ENCODE results near the gene LRRC25. TPM values are rescaled to one million over a fixed set of nuclear protein-coding genes. Genes with fewer than 3 reads are reported as not detected.

LRRC25 gene
- total RNA-seq, 1 experiment from 2014 or later: 0.31 TPM

DNA sequence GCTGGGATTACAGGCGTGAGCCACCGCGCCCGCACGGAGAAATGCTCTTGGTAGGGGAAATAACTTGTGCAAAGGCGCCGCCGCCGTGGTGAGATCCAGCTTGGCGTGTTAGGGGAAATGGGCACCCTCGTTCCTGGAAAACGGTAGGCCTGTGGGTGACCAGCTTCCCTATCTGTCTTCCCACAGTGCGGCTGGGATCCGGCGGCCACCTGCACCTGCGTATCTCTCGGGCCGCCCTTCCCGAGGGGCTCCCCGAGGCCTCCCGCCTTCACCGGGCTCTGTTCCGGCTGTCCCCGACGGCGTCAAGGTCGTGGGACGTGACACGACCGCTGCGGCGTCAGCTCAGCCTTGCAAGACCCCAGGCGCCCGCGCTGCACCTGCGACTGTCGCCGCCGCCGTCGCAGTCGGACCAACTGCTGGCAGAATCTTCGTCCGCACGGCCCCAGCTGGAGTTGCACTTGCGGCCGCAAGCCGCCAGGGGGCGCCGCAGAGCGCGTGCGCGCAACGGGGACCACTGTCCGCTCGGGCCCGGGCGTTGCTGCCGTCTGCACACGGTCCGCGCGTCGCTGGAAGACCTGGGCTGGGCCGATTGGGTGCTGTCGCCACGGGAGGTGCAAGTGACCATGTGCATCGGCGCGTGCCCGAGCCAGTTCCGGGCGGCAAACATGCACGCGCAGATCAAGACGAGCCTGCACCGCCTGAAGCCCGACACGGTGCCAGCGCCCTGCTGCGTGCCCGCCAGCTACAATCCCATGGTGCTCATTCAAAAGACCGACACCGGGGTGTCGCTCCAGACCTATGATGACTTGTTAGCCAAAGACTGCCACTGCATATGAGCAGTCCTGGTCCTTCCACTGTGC is 9.1 kb downstream of the LRRC25 start:
- CTCF ChIA-PET: interaction anchor here (0.6 to 6.1 kb wide), 50 partner anchors 8 to 1270 kb away, joined by 3 to 106 read pairs (median 6); partner anchors contain the start of genes IQCN, JUND, LRRC25 and LSM4
- peaks cover 29% of the 10 kb centered on the region for H3K4me1 Mint-ChIP-seq
- peak; percentile 28; the same call in 1 of the 2 replicates for TF ChIP-seq SP1 (CRISPR knock-in tag; conservative IDR thresholded peaks at IDR 0.05)
- TF ChIP-seq, protein P1, sequence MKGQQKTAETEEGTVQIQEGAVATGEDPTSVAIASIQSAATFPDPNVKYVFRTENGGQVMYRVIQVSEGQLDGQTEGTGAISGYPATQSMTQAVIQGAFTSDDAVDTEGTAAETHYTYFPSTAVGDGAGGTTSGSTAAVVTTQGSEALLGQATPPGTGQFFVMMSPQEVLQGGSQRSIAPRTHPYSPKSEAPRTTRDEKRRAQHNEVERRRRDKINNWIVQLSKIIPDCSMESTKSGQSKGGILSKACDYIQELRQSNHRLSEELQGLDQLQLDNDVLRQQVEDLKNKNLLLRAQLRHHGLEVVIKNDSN (CRISPR knock-in tag; IDR thresholded peaks at IDR 0.05): 0 out of 2 replicates have a peak, but pooled peaks have one; percentile 20
- TF ChIP-seq CREB1 (CRISPR knock-in tag; IDR thresholded peaks at IDR 0.05): 0 out of 2 replicates have a peak, but pooled peaks have one; percentile 45
- TF ChIP-seq, protein P2, sequence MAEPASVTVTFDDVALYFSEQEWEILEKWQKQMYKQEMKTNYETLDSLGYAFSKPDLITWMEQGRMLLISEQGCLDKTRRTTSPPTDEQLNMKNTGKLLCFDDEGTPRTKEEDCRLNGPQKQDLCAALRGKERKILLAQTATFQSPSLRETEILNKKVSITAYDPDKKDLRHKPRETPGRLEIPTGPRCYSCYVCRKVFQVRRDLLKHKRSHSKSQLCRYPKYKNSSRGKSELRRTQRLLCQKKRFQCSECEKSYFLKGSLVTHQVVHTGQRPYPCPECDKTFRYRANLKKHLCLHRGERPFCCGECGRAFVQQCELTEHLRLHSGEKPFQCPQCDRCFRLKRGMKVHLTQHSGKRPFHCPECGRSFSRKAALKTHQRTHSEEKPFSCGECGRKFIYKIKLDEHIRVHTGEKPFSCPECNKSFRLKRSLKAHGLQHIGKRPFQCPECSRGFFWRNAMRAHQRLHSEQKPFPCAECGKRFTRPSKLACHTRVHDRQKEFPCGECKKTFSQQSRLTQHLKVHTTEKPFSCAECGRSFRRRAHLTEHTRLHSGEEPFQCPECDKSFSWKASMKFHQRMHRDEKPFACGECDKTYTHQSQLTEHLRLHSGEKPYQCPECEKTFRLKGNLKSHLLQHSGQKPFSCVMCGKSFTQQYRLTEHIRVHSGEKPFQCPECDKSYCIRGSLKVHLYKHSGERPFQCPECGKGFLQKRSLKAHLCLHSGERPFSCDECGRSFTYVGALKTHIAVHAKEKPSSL (CRISPR knock-in tag; conservative IDR thresholded peaks at IDR 0.05): no peak
- TF ChIP-seq HMGXB4 (CRISPR knock-in tag; IDR thresholded peaks at IDR 0.05): peak; percentile 98
- no peak for TF ChIP-seq CREM (CRISPR knock-in tag; IDR thresholded peaks at IDR 0.05)
- TF ChIP-seq EMX1 (CRISPR knock-in tag; IDR thresholded peaks at IDR 0.05): no peak
- TF ChIP-seq, protein P3, sequence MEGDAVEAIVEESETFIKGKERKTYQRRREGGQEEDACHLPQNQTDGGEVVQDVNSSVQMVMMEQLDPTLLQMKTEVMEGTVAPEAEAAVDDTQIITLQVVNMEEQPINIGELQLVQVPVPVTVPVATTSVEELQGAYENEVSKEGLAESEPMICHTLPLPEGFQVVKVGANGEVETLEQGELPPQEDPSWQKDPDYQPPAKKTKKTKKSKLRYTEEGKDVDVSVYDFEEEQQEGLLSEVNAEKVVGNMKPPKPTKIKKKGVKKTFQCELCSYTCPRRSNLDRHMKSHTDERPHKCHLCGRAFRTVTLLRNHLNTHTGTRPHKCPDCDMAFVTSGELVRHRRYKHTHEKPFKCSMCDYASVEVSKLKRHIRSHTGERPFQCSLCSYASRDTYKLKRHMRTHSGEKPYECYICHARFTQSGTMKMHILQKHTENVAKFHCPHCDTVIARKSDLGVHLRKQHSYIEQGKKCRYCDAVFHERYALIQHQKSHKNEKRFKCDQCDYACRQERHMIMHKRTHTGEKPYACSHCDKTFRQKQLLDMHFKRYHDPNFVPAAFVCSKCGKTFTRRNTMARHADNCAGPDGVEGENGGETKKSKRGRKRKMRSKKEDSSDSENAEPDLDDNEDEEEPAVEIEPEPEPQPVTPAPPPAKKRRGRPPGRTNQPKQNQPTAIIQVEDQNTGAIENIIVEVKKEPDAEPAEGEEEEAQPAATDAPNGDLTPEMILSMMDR (IDR thresholded peaks at IDR 0.05): peak; percentile 100
- peak; percentile 72; the same call in 1 of the 2 replicates for TF ChIP-seq FOXK1 (CRISPR knock-in tag; IDR thresholded peaks at IDR 0.05)
- peak; percentile 72; the same call in 1 of the 2 replicates for TF ChIP-seq ZNF121 (CRISPR knock-in tag; IDR thresholded peaks at IDR 0.05)
- no peak for TF ChIP-seq NFATC4 (CRISPR knock-in tag; IDR thresholded peaks at IDR 0.05)
- TF ChIP-seq E2F1 (CRISPR knock-in tag; IDR thresholded peaks at IDR 0.05): peak; percentile 35; the same call in 1 of the 2 replicates
- peak; percentile 66; the same call in 1 of the 2 replicates for TF ChIP-seq FOXP1 (CRISPR knock-in tag; IDR thresholded peaks at IDR 0.05; ENCODE audit: borderline replicate concordance)
- TF ChIP-seq, protein P4, sequence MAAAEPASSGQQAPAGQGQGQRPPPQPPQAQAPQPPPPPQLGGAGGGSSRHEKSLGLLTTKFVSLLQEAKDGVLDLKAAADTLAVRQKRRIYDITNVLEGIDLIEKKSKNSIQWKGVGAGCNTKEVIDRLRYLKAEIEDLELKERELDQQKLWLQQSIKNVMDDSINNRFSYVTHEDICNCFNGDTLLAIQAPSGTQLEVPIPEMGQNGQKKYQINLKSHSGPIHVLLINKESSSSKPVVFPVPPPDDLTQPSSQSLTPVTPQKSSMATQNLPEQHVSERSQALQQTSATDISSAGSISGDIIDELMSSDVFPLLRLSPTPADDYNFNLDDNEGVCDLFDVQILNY (CRISPR knock-in tag; IDR thresholded peaks at IDR 0.05): peak; percentile 79
- 0 out of 2 replicates have a peak, but pooled peaks have one; percentile 87 for TF ChIP-seq KAT7 (CRISPR knock-in tag; IDR thresholded peaks at IDR 0.05; ENCODE audit: borderline replicate concordance)
- TF ChIP-seq CDX4 (CRISPR knock-in tag; IDR thresholded peaks at IDR 0.05; ENCODE audit: borderline replicate concordance): no peak
- TF ChIP-seq ETV6 (CRISPR knock-in tag; IDR thresholded peaks at IDR 0.05): peak; percentile 41; the same call in 1 of the 2 replicates
- 0 out of 2 replicates have a peak, but pooled peaks have one; percentile 32 for TF ChIP-seq FOXP4 (CRISPR knock-in tag; IDR thresholded peaks at IDR 0.05)
- TF ChIP-seq, protein P5, sequence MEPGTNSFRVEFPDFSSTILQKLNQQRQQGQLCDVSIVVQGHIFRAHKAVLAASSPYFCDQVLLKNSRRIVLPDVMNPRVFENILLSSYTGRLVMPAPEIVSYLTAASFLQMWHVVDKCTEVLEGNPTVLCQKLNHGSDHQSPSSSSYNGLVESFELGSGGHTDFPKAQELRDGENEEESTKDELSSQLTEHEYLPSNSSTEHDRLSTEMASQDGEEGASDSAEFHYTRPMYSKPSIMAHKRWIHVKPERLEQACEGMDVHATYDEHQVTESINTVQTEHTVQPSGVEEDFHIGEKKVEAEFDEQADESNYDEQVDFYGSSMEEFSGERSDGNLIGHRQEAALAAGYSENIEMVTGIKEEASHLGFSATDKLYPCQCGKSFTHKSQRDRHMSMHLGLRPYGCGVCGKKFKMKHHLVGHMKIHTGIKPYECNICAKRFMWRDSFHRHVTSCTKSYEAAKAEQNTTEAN (CRISPR knock-in tag; IDR thresholded peaks at IDR 0.05): 0 out of 2 replicates have a peak, but pooled peaks have one; percentile 26
- peak; percentile 96 for TF ChIP-seq MAX (CRISPR knock-in tag; IDR thresholded peaks at IDR 0.05)
- TF ChIP-seq MYBL2 (CRISPR knock-in tag; IDR thresholded peaks at IDR 0.05): peak; percentile 74; the same call in 1 of the 2 replicates
- peak; percentile 59; the same call in 1 of the 2 replicates for TF ChIP-seq SMAD4 (CRISPR knock-in tag; IDR thresholded peaks at IDR 0.05)
- peaks cover 11% of the 10 kb centered on the region for H3K36me3 Mint-ChIP-seq
- peaks cover 32% of the 10 kb centered on the region for H3K27me3 Mint-ChIP-seq (ENCODE audit: low read depth)
- DNase-seq (ENCODE audit: low spot score): peak; percentile 90
- H3K9me3 Mint-ChIP-seq: no peaks in the 10 kb centered on the region
- POLR2A ChIA-PET: interaction anchor here (0.5 to 3.3 kb wide), 5 partner anchors 21 to 252 kb away, joined by 3 to 28 read pairs (median 4); partner anchors contain the start of gene JUND
- peak; percentile 69 for ATAC-seq
- H3K4me3 Mint-ChIP-seq: peak overlapping the region; percentile 73
- no peak overlapping the region for H3K27ac Mint-ChIP-seq

Measured in WTC11 (cell line).